CD4-positive, alpha-beta T cell (primary cell): ENCODE data around the gene HS6ST3. TPM values are rescaled to one million over a fixed set of nuclear protein-coding genes. Genes with fewer than 3 reads are reported as not detected.

Source experiments
- ATAC-seq: fragments of 200-7000 bp; cut with Tn5 transposase; one replicate; pipeline ENCODE4 v1.10.0; 2022; ENCODE audit warnings: mild to moderate bottlenecking; ENCODE audit not compliant: poor library complexity
- CTCF ChIA-PET: fragments of 350-600 bp; sonication (Branson Sonifier 250); formaldehyde crosslinking; loops from one replicate; lab custom pipeline; 2021; ENCODE audit warnings: antibody characterized with exemption, inconsistent platforms; lab: Charles Lee
- POLR2A ChIA-PET: fragments of 350-600 bp; sonication (Branson Sonifier 250); formaldehyde crosslinking; loops from one replicate; lab custom pipeline; 2021; ENCODE audit warnings: antibody characterized with exemption, inconsistent platforms; lab: Charles Lee
- DNase-seq, 14 experiments: peaks; one replicate each; pipeline ENCODE4 v3.0.0-alpha.2; 2013 to 2020; ENCODE audit warnings: mixed read lengths in 2 of 14
- H3K27ac ChIP-seq, 2 donors: one replicate each; pipeline versions ENCODE4 v1.5.1 to v1.7.0; 2013; ENCODE audit warnings: low read length in 2 of 2, low read depth in 1 of 2, mild to moderate bottlenecking in 1 of 2
- H3K27me3 ChIP-seq, 2 experiments: 1 replicate in 1 of 2; 2 replicates in 1 of 2; pipeline versions ENCODE4 v1.6.1 to v1.7.0; 2013; ENCODE audit warnings: low read length in 2 of 2, control low read depth in 1 of 2, mild to moderate bottlenecking in 1 of 2, moderate library complexity in 1 of 2; ENCODE audit not compliant: insufficient read depth in 2 of 2, control insufficient read depth in 1 of 2
- H3K36me3 ChIP-seq: one replicate; pipeline ENCODE4 v1.6.1; 2013; ENCODE audit warnings: low read length, control low read depth; ENCODE audit not compliant: insufficient read depth
- H3K4me1 ChIP-seq: one replicate; pipeline ENCODE4 v1.6.1; 2013; ENCODE audit warnings: low read length, control low read depth; ENCODE audit not compliant: insufficient read depth
- H3K4me3 ChIP-seq: one replicate; pipeline ENCODE4 v1.5.1; 2013; ENCODE audit warnings: mild to moderate bottlenecking, low read length, moderate library complexity
- H3K9me3 ChIP-seq, 2 experiments: 1 replicate in 1 of 2; 2 replicates in 1 of 2; pipeline versions ENCODE4 v1.6.1 to v1.7.0; 2013; ENCODE audit warnings: low read length in 2 of 2, mild to moderate bottlenecking in 2 of 2, control low read depth in 1 of 2, moderate library complexity in 1 of 2; ENCODE audit not compliant: control insufficient read depth in 1 of 2, insufficient read depth in 1 of 2
- H3K27ac Mint-ChIP-seq: one replicate; pipeline ENCODE4 v1.8.0; 2020; ENCODE audit warnings: mixed read lengths
- H3K27me3 Mint-ChIP-seq: one replicate; pipeline ENCODE4 v1.8.0; 2021; ENCODE audit warnings: mixed read lengths
- H3K36me3 Mint-ChIP-seq: one replicate; pipeline ENCODE4 v1.8.0; 2021; ENCODE audit warnings: low read depth, mixed read lengths
- H3K4me1 Mint-ChIP-seq: one replicate; pipeline ENCODE4 v1.8.0; 2021; ENCODE audit warnings: low read depth, mixed read lengths
- H3K4me3 Mint-ChIP-seq: one replicate; pipeline ENCODE4 v1.8.0; 2020; ENCODE audit warnings: mild to moderate bottlenecking, mixed read lengths
- H3K9me3 Mint-ChIP-seq: one replicate; pipeline ENCODE4 v1.8.0; 2020; ENCODE audit warnings: mixed read lengths
- intact Hi-C, 2 experiments: fragments of 100-400 bp; cut with DNase I in 1 of 2; cut with micrococcal nuclease in 1 of 2; formaldehyde crosslinking; loops; one replicate each; pipeline versions ENCODE4 v1.15.1 to v1.9.0; 2023 to 2025; cut with DNase I, micrococcal nuclease
- total RNA-seq, 174 experiments: library from RNA in 2 of 174; stranded (reverse) in 2 of 174; gene quantifications; one replicate each; pipeline ENCODE4 v1.2.3 and lab custom pipeline; 2021 to 2026
- TF ChIP-seq, protein P1 (sequence below): fragments of 200-600 bp; IDR thresholded peaks from one replicate; pipeline ENCODE4 v1.8.0; 2022; ENCODE audit warnings: antibody characterized with exemption, mild to moderate bottlenecking

HS6ST3 gene
- total RNA-seq, 2 experiments from 2014 or later: not detected

DNA sequence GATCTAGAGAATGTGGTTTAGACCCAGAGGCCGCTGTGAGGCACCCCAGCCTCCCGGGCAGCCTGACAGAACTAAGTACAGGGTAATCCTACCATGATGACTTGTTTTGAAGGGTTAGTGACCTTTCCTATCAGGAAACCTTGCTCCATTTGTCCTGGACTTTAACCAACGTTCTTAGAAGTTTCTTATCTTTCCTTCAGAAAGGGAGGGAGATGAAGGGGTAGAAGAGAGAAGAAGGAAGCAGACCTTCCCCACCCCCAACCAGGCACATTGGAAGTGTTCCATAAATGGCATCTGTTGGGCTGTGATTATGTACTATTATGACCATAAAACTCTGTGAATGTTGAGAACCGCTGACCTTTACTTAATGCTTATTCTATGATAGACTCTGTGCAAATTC lies 720.2 kb downstream of the HS6ST3 start:
- no peak overlapping the region for H3K27ac Mint-ChIP-seq
- H3K36me3 ChIP-seq: no peaks in the 10 kb centered on the region
- H3K4me1 ChIP-seq: no peaks in the 10 kb centered on the region
- TF ChIP-seq, protein P1, sequence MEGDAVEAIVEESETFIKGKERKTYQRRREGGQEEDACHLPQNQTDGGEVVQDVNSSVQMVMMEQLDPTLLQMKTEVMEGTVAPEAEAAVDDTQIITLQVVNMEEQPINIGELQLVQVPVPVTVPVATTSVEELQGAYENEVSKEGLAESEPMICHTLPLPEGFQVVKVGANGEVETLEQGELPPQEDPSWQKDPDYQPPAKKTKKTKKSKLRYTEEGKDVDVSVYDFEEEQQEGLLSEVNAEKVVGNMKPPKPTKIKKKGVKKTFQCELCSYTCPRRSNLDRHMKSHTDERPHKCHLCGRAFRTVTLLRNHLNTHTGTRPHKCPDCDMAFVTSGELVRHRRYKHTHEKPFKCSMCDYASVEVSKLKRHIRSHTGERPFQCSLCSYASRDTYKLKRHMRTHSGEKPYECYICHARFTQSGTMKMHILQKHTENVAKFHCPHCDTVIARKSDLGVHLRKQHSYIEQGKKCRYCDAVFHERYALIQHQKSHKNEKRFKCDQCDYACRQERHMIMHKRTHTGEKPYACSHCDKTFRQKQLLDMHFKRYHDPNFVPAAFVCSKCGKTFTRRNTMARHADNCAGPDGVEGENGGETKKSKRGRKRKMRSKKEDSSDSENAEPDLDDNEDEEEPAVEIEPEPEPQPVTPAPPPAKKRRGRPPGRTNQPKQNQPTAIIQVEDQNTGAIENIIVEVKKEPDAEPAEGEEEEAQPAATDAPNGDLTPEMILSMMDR: no peak
- no peak for DNase-seq
- no peaks in the 10 kb centered on the region for H3K27me3 ChIP-seq
- H3K4me1 Mint-ChIP-seq: no peaks in the 10 kb centered on the region
- no peak overlapping the region for H3K4me3 ChIP-seq
- no peak for ATAC-seq
- H3K9me3 ChIP-seq: peaks cover 0 to 4% of the 10 kb centered on the region in 2 experiments
- no peaks in the 10 kb centered on the region for H3K27me3 Mint-ChIP-seq
- intact Hi-C loops: no loop called here
- H3K27ac ChIP-seq: no peak overlapping the region
- ChIA-PET POLR2A (no interaction called here), CTCF (no interaction called here)
- peaks cover 5% of the 10 kb centered on the region for H3K9me3 Mint-ChIP-seq
- no peak overlapping the region for H3K4me3 Mint-ChIP-seq
- no peaks in the 10 kb centered on the region for H3K36me3 Mint-ChIP-seq

DNA sequence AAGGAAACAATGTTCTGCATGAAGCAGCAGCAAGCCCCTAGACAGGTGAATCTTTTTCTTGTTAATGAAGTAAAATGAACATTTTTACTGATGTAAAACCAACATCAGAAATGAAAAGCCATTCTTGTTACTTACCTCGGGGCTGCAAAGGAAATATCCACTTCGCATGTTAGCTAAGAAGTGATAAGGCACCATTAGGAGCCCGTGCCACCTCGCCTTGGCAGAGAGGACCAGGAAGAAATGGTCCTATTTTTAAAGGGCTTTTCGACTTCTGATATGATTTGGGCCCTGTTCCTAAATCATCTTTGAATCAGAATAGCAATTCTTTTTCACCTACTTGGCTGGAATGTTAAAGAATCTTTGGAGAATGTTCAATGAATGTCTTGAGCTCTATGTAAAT lies 721.1 kb downstream of the HS6ST3 start:
- no peaks in the 10 kb centered on the region for H3K36me3 ChIP-seq
- Mint-ChIP-seq H3K27ac (no peak overlapping the region), H3K4me3 (no peak overlapping the region), H3K4me1 (no peaks in the 10 kb centered on the region), H3K9me3 (peaks cover 3% of the 10 kb centered on the region), H3K36me3 (no peaks in the 10 kb centered on the region), H3K27me3 (no peaks in the 10 kb centered on the region)
- intact Hi-C loops: no loop called here
- ChIA-PET POLR2A (no interaction called here), CTCF (interaction anchor here (1.3 kb wide), 1 partner anchor 9 kb away, joined by 3 read pairs; no protein-coding TSS in a partner anchor)
- ATAC-seq: no peak
- no peaks in the 10 kb centered on the region for H3K27me3 ChIP-seq
- H3K27ac ChIP-seq: no peak overlapping the region
- H3K9me3 ChIP-seq: peaks cover 0 to 4% of the 10 kb centered on the region in 2 experiments
- TF ChIP-seq, protein P1: no peak
- no peak for DNase-seq
- no peaks in the 10 kb centered on the region for H3K4me1 ChIP-seq
- no peak overlapping the region for H3K4me3 ChIP-seq

DNA sequence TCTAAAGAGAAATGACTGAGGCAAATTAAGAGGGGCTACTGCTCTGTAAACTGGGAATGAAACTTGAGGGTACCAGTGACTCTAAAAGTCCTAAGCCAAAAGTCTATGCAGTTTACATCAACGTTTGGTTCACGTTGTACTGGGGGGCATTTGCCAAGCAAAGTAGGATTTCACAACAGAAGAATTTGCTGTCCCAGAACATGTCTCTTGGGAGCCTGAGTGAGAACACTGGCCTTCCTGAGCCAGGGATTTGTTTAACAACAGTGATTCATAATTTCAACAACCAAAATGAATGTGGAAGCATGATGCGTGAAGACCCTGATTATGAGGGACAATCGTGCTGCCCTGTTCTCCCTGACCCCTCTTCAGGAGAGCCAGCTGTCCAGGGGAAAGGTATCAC lies 726.4 kb downstream of the HS6ST3 start:
- no peak overlapping the region for H3K27ac Mint-ChIP-seq
- TF ChIP-seq, protein P1: no peak
- H3K36me3 ChIP-seq: no peaks in the 10 kb centered on the region
- no peak for ATAC-seq
- no peaks in the 10 kb centered on the region for H3K9me3 ChIP-seq
- H3K4me3 ChIP-seq: no peak overlapping the region
- no peaks in the 10 kb centered on the region for H3K4me1 ChIP-seq
- H3K27me3 Mint-ChIP-seq: no peaks in the 10 kb centered on the region
- intact Hi-C loops: no loop called here
- H3K27me3 ChIP-seq: no peaks in the 10 kb centered on the region
- H3K9me3 Mint-ChIP-seq: peaks cover 3% of the 10 kb centered on the region
- H3K4me3 Mint-ChIP-seq: no peak overlapping the region
- CTCF ChIA-PET: no interaction called here
- POLR2A ChIA-PET: no interaction called here
- DNase-seq: no peak
- no peak overlapping the region for H3K27ac ChIP-seq
- no peaks in the 10 kb centered on the region for H3K36me3 Mint-ChIP-seq
- H3K4me1 Mint-ChIP-seq: no peaks in the 10 kb centered on the region
